SK-N-SH treated with all-trans-retinoic acid at 6 μM for 48 hours (cell line): Measurements from ENCODE around the gene NSD2.

Experiments
- ATAC-seq: fragments of 200-7000 bp; cut with Tn5 transposase; 3 replicates; pipeline ENCODE4 v1.9.1; 2020; ENCODE audit warnings: mild to moderate bottlenecking, moderate library complexity
- ARNTL ChIP-seq: fragments of 450-650 bp; formaldehyde crosslinking; IDR thresholded peaks from 2 replicates; pipeline ENCODE4 v1.5.0; 2020; ENCODE audit warnings: low read depth, mild to moderate bottlenecking, moderate library complexity, borderline replicate concordance
- BACH2 ChIP-seq: fragments of 250-450 bp; sonication (Bioruptor Pico); IDR thresholded peaks from 2 replicates; pipeline ENCODE4 v1.9.0; 2021; ENCODE audit warnings: mild to moderate bottlenecking, borderline replicate concordance
- CREB5 ChIP-seq: fragments of 250-450 bp; sonication (Bioruptor Pico); IDR thresholded peaks from 2 replicates; pipeline ENCODE4 v1.5.1; 2020; ENCODE audit warnings: low read depth, mild to moderate bottlenecking, moderate library complexity
- CSDC2 ChIP-seq: fragments of 250-450 bp; sonication (Bioruptor Pico); IDR thresholded peaks from 2 replicates; pipeline ENCODE4 v1.5.0; 2020; ENCODE audit warnings: mild to moderate bottlenecking, moderate library complexity
- ESRRG ChIP-seq: fragments of 250-450 bp; sonication (Bioruptor Pico); IDR thresholded peaks from 2 replicates; pipeline ENCODE4 v1.6.1; 2021; ENCODE audit warnings: mild to moderate bottlenecking
- GLIS3 ChIP-seq: fragments of 250-450 bp; sonication (Bioruptor Pico); IDR thresholded peaks from 2 replicates; pipeline ENCODE4 v1.5.0; 2020; ENCODE audit warnings: mild to moderate bottlenecking, moderate library complexity
- ISL1 ChIP-seq: fragments of 250-450 bp; sonication (Bioruptor Pico); IDR thresholded peaks from 2 replicates; pipeline ENCODE4 v2.1.2; 2022; ENCODE audit warnings: mild to moderate bottlenecking, moderate library complexity
- OSR1 ChIP-seq: fragments of 250-450 bp; sonication (Bioruptor Pico); IDR thresholded peaks from 2 replicates; pipeline ENCODE4 v1.8.0; 2022; ENCODE audit warnings: moderate library complexity, mild to moderate bottlenecking, inconsistent platforms
- PATZ1 ChIP-seq: fragments of 250-450 bp; sonication (Bioruptor Pico); IDR thresholded peaks from 2 replicates; pipeline ENCODE4 v1.8.0; 2020; ENCODE audit warnings: mild to moderate bottlenecking, moderate library complexity, borderline replicate concordance
- POU6F1 ChIP-seq: fragments of 250-450 bp; sonication (Bioruptor Pico); IDR thresholded peaks from 2 replicates; pipeline ENCODE4 v1.8.0; 2021; ENCODE audit warnings: low read depth, mild to moderate bottlenecking, moderate library complexity, borderline replicate concordance
- RARB ChIP-seq: fragments of 250-450 bp; sonication (Bioruptor Pico); IDR thresholded peaks from 2 replicates; pipeline ENCODE4 v1.8.0; 2021; ENCODE audit warnings: mild to moderate bottlenecking, moderate library complexity
- TCF4 ChIP-seq: fragments of 250-450 bp; sonication (Bioruptor Pico); IDR thresholded peaks from 2 replicates; pipeline ENCODE4 v1.8.0; 2021; ENCODE audit warnings: mild to moderate bottlenecking, moderate library complexity, borderline replicate concordance
- TOX ChIP-seq: fragments of 250-450 bp; sonication (Bioruptor Pico); IDR thresholded peaks from 2 replicates; pipeline ENCODE4 v1.8.0; 2021; ENCODE audit warnings: mild to moderate bottlenecking, moderate library complexity, borderline replicate concordance
- TSHZ2 ChIP-seq: fragments of 250-450 bp; sonication (Bioruptor Pico); IDR thresholded peaks from 2 replicates; pipeline ENCODE4 v1.5.0; 2020; ENCODE audit warnings: mild to moderate bottlenecking, moderate library complexity
- ZC3H10 ChIP-seq: fragments of 250-450 bp; sonication (Bioruptor Pico); IDR thresholded peaks from 2 replicates; pipeline ENCODE4 v1.5.1; 2021; ENCODE audit warnings: mild to moderate bottlenecking, moderate library complexity
- ZFP3 ChIP-seq: fragments of 250-450 bp; sonication (Bioruptor Pico); IDR thresholded peaks from 2 replicates; pipeline ENCODE4 v1.5.0; 2020; ENCODE audit warnings: mild to moderate bottlenecking, moderate library complexity
- ZFP30 ChIP-seq: fragments of 450-650 bp; formaldehyde crosslinking; IDR thresholded peaks from 2 replicates; pipeline ENCODE4 v1.5.0; 2022; ENCODE audit warnings: mild to moderate bottlenecking, moderate library complexity
- ZNF565 ChIP-seq: fragments of 450-650 bp; formaldehyde crosslinking; conservative IDR thresholded peaks from 2 replicates; pipeline ENCODE4 v1.5.0; 2020; ENCODE audit warnings: low read depth, mild to moderate bottlenecking, moderate library complexity
- ZNF70 ChIP-seq: fragments of 450-650 bp; formaldehyde crosslinking; IDR thresholded peaks from 2 replicates; pipeline ENCODE4 v1.5.0; 2020; ENCODE audit warnings: mild to moderate bottlenecking, moderate library complexity
- ZNF8 ChIP-seq: fragments of 450-650 bp; formaldehyde crosslinking; IDR thresholded peaks from 2 replicates; pipeline ENCODE4 v1.5.0; 2020; ENCODE audit warnings: mild to moderate bottlenecking, moderate library complexity

The NSD2 gene

GRCh38 chr4:1990676-1991075 is 119.5 kb downstream of the NSD2 start:
- no peak for ATAC-seq
- TF ChIP-seq BACH2, result no peak
- TF ChIP-seq ZNF70 (CRISPR knock-in tag), result no peak
- no peak for TF ChIP-seq GLIS3 (CRISPR knock-in tag)
- no peak for TF ChIP-seq ZC3H10 (CRISPR knock-in tag)
- no peak for TF ChIP-seq TOX (CRISPR knock-in tag)
- no peak for TF ChIP-seq CREB5
- TF ChIP-seq PATZ1 (CRISPR knock-in tag), result no peak
- no peak for TF ChIP-seq ZNF565 (CRISPR knock-in tag)
- no peak for TF ChIP-seq TCF4 (CRISPR knock-in tag)
- no peak for TF ChIP-seq ZNF8 (CRISPR knock-in tag)
- no peak for TF ChIP-seq OSR1 (CRISPR knock-in tag)
- TF ChIP-seq RARB (CRISPR knock-in tag), result no peak
- TF ChIP-seq POU6F1 (CRISPR knock-in tag), result no peak
- TF ChIP-seq ZFP3 (CRISPR knock-in tag), result no peak

- no peak for TF ChIP-seq ZNF565 (CRISPR knock-in tag)
- no peak for TF ChIP-seq ESRRG (CRISPR knock-in tag)
- no peak for TF ChIP-seq PATZ1 (CRISPR knock-in tag)
- no peak for TF ChIP-seq TOX (CRISPR knock-in tag)
- TF ChIP-seq TCF4 (CRISPR knock-in tag), result no peak
- TF ChIP-seq RARB (CRISPR knock-in tag), result no peak
- no peak for TF ChIP-seq CREB5
- no peak for TF ChIP-seq ZC3H10 (CRISPR knock-in tag)
- no peak for TF ChIP-seq ARNTL (CRISPR knock-in tag)
- no peak for TF ChIP-seq GLIS3 (CRISPR knock-in tag)
- TF ChIP-seq OSR1 (CRISPR knock-in tag), result no peak
- no peak for TF ChIP-seq ZFP30 (CRISPR knock-in tag)
- no peak for TF ChIP-seq ZNF70 (CRISPR knock-in tag)
- no peak for TF ChIP-seq TSHZ2
- no peak for TF ChIP-seq ISL1 (CRISPR knock-in tag)
- no peak for TF ChIP-seq POU6F1 (CRISPR knock-in tag)
- no peak for TF ChIP-seq ZNF8 (CRISPR knock-in tag)
- TF ChIP-seq CSDC2, result no peak
- no peak for TF ChIP-seq BACH2
- ATAC-seq, result no peak
These were observed 119.9 kb downstream of the NSD2 start for GRCh38 chr4:1991087-1991486.
